HEK293T (cell line): ENCODE data around the gene FBLN2.

ENCODE experiments used
- BHLHE40 ChIP-seq: fragments of 450-650 bp; IDR thresholded peaks from 2 replicates; pipeline ENCODE4 v1.6.1; 2016; ENCODE audit warnings: mild to moderate bottlenecking, moderate library complexity, borderline replicate concordance
- ELF4 ChIP-seq: fragments of 450-650 bp; IDR thresholded peaks from 2 replicates; pipeline ENCODE4 v1.6.1; 2017; ENCODE audit warnings: antibody characterized with exemption
- FOXA1 ChIP-seq: fragments of 450-650 bp; IDR thresholded peaks from 2 replicates; pipeline ENCODE4 v1.6.1; 2016; ENCODE audit warnings: mild to moderate bottlenecking
- FOXM1 ChIP-seq: fragments of 450-650 bp; IDR thresholded peaks from 2 replicates; pipeline ENCODE4 v1.6.1; 2017; ENCODE audit warnings: mild to moderate bottlenecking, borderline replicate concordance
- HDGF ChIP-seq: fragments of 450-650 bp; IDR thresholded peaks from 2 replicates; pipeline ENCODE4 v1.6.1; 2017; ENCODE audit warnings: antibody characterized with exemption, borderline replicate concordance
- L3MBTL2 ChIP-seq: fragments of 450-650 bp; conservative IDR thresholded peaks from 2 replicates; pipeline ENCODE4 v1.6.1; 2016; ENCODE audit warnings: mild to moderate bottlenecking
- NFRKB ChIP-seq: fragments of 450-650 bp; IDR thresholded peaks from 2 replicates; pipeline ENCODE4 v1.6.1; 2016; ENCODE audit warnings: mild to moderate bottlenecking, moderate library complexity
- SP1 ChIP-seq: fragments of 450-650 bp; IDR thresholded peaks from 2 replicates; pipeline ENCODE4 v1.6.1; 2017
- TARDBP ChIP-seq: fragments of 450-650 bp; IDR thresholded peaks from 2 replicates; pipeline ENCODE4 v1.6.1; 2016

DNA sequence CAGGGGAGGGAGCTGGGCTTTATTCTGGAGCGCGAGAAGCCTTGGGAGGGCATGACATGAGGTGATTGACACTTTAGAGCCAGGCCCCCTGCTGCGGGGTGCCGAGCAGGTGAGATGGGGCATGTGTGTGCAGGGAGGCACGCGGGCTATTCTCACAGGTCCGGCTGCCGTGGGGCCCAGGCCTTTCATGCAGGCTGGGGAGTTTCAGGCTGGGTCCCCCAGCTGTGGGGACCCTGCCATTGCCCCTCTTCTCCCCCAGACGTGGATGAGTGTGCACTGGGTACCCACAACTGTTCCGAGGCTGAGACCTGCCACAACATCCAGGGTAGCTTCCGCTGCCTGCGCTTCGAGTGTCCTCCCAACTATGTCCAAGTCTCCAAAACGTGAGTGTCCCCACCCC is 87.3 kb downstream of the FBLN2 start:
- TF ChIP-seq HDGF (no peak), NFRKB (no peak), ELF4 (no peak), TARDBP (no peak), L3MBTL2 (no peak), BHLHE40 (no peak), SP1 (no peak), FOXA1 (no peak), FOXM1 (no peak)
